Measurements from ENCODE around the gene SLC25A14. TPM values are rescaled to one million over a fixed set of nuclear protein-coding genes. Genes with fewer than 3 reads are reported as not detected.

The SLC25A14 gene
- total RNA-seq, 1 donor from 2014 or later = 7.4 TPM

- FAIRE-seq (no peak), DNase-seq (ENCODE audit: low read depth) (no peak)
- Histone ChIP-seq H3K4me3 (ENCODE audit: low read depth, low read length) (no peak overlapping the region), H3K27me3 (ENCODE audit: control insufficient read depth, insufficient read depth, low read length) (no peaks in the 10 kb centered on the region), H3K36me3 (ENCODE audit: control insufficient read depth, insufficient read depth, low read length) (no peaks in the 10 kb centered on the region)
- no peak for TF ChIP-seq CTCF (IDR thresholded peaks at IDR 0.05; ENCODE audit: insufficient read depth, low read length, severe bottlenecking)
Measured at GRCh38 chrX:130413415-130413814, 73.7 kb downstream of the SLC25A14 start.

- TF ChIP-seq CTCF (IDR thresholded peaks at IDR 0.05; ENCODE audit: insufficient read depth, low read length, severe bottlenecking) = no peak
Measured at GRCh38 chrX:130414800-130415199, 75.1 kb downstream of the SLC25A14 start.

GRCh38 chrX:130415201-130415600, 75.5 kb downstream of the SLC25A14 start:
- FAIRE-seq = no peak
- no peak overlapping the region for H3K4me3 ChIP-seq (ENCODE audit: low read depth, low read length)
- no peaks in the 10 kb centered on the region for H3K27me3 ChIP-seq (ENCODE audit: control insufficient read depth, insufficient read depth, low read length)
- DNase-seq (ENCODE audit: low read depth) = no peak
- TF ChIP-seq CTCF (IDR thresholded peaks at IDR 0.05; ENCODE audit: insufficient read depth, low read length, severe bottlenecking) = no peak
- H3K36me3 ChIP-seq (ENCODE audit: control insufficient read depth, insufficient read depth, low read length) = no peaks in the 10 kb centered on the region

More at GRCh38 chrX:130414800-130415199, 75.1 kb downstream of the SLC25A14 start:
- DNase-seq (ENCODE audit: low read depth) (no peak), FAIRE-seq (no peak)
- Histone ChIP-seq H3K27me3 (ENCODE audit: control insufficient read depth, insufficient read depth, low read length) (no peaks in the 10 kb centered on the region), H3K36me3 (ENCODE audit: control insufficient read depth, insufficient read depth, low read length) (no peaks in the 10 kb centered on the region), H3K4me3 (ENCODE audit: low read depth, low read length) (no peak overlapping the region)

- H3K4me3 ChIP-seq (ENCODE audit: low read depth, low read length) = no peak overlapping the region
- H3K27me3 ChIP-seq (ENCODE audit: control insufficient read depth, insufficient read depth, low read length) = no peaks in the 10 kb centered on the region
- no peaks in the 10 kb centered on the region for H3K36me3 ChIP-seq (ENCODE audit: control insufficient read depth, insufficient read depth, low read length)
- DNase-seq (ENCODE audit: low read depth) (no peak), FAIRE-seq (no peak)
- TF ChIP-seq CTCF (IDR thresholded peaks at IDR 0.05; ENCODE audit: insufficient read depth, low read length, severe bottlenecking) = no peak
Measured at GRCh38 chrX:130416785-130417184, 77.1 kb downstream of the SLC25A14 start.

GRCh38 chrX:130418066-130418465, 78.3 kb downstream of the SLC25A14 start:
- no peak for TF ChIP-seq CTCF (IDR thresholded peaks at IDR 0.05; ENCODE audit: insufficient read depth, low read length, severe bottlenecking)
- DNase-seq (ENCODE audit: low read depth) (no peak), FAIRE-seq (no peak)
- Histone ChIP-seq H3K4me3 (ENCODE audit: low read depth, low read length) (no peak overlapping the region), H3K27me3 (ENCODE audit: control insufficient read depth, insufficient read depth, low read length) (no peaks in the 10 kb centered on the region), H3K36me3 (ENCODE audit: control insufficient read depth, insufficient read depth, low read length) (no peaks in the 10 kb centered on the region)

GRCh38 chrX:130418740-130419139, 79.0 kb downstream of the SLC25A14 start:
- DNase-seq (ENCODE audit: low read depth) (no peak), FAIRE-seq (no peak)
- Histone ChIP-seq H3K27me3 (ENCODE audit: control insufficient read depth, insufficient read depth, low read length) (no peaks in the 10 kb centered on the region), H3K4me3 (ENCODE audit: low read depth, low read length) (no peak overlapping the region), H3K36me3 (ENCODE audit: control insufficient read depth, insufficient read depth, low read length) (no peaks in the 10 kb centered on the region)
- no peak for TF ChIP-seq CTCF (IDR thresholded peaks at IDR 0.05; ENCODE audit: insufficient read depth, low read length, severe bottlenecking)

Data from bronchial epithelial cell (primary cell).